Peyer's patch (tissue), 4 donors: Measurements from ENCODE around the gene PLCD4.

Source experiments
- POLR2A ChIP-seq, 2 donors: fragments of 450-650 bp; IDR thresholded peaks; one replicate each; pipeline ENCODE4 v1.5.1; 2017; ENCODE audit warnings: antibody characterized with exemption in 2 of 2, mild to moderate bottlenecking in 2 of 2, moderate library complexity in 2 of 2
- TF ChIP-seq, protein P1 (sequence below), 6 experiments: fragments of 450-650 bp in 4 of 6; fragments of 200-600 bp in 2 of 6; sonication (generic) in 1 of 6; IDR thresholded peaks; one replicate each; pipeline ENCODE4 v1.5.1; 2017 to 2019; ENCODE audit warnings: antibody characterized with exemption in 6 of 6, mild to moderate bottlenecking in 3 of 6, moderate library complexity in 1 of 6

GRCh38 chr2:218577482-218578220 is 30.0 kb upstream of the PLCD4 start:
- TF ChIP-seq, protein P1, sequence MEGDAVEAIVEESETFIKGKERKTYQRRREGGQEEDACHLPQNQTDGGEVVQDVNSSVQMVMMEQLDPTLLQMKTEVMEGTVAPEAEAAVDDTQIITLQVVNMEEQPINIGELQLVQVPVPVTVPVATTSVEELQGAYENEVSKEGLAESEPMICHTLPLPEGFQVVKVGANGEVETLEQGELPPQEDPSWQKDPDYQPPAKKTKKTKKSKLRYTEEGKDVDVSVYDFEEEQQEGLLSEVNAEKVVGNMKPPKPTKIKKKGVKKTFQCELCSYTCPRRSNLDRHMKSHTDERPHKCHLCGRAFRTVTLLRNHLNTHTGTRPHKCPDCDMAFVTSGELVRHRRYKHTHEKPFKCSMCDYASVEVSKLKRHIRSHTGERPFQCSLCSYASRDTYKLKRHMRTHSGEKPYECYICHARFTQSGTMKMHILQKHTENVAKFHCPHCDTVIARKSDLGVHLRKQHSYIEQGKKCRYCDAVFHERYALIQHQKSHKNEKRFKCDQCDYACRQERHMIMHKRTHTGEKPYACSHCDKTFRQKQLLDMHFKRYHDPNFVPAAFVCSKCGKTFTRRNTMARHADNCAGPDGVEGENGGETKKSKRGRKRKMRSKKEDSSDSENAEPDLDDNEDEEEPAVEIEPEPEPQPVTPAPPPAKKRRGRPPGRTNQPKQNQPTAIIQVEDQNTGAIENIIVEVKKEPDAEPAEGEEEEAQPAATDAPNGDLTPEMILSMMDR (IDR thresholded peaks at IDR 0.05), result no peak
- TF ChIP-seq POLR2A (IDR thresholded peaks at IDR 0.05), result no peak
